ENCODE measurements around the gene NCOA3.

The NCOA3 gene

GRCh38 chr20:47557218-47557617 is 55.5 kb downstream of the NCOA3 start:
- no peak for TF ChIP-seq CTCF (IDR thresholded peaks at IDR 0.05; ENCODE audit: extremely low read depth, missing control alignments)
- DNase-seq (ENCODE audit: low spot score) = no peak

GRCh38 chr20:47557791-47558190 is 56.1 kb downstream of the NCOA3 start:
- no peak for TF ChIP-seq CTCF (IDR thresholded peaks at IDR 0.05; ENCODE audit: extremely low read depth, missing control alignments)
- no peak for DNase-seq (ENCODE audit: low spot score)

- DNase-seq (ENCODE audit: low spot score) = no peak
- no peak for TF ChIP-seq CTCF (IDR thresholded peaks at IDR 0.05; ENCODE audit: extremely low read depth, missing control alignments)
Observed at GRCh38 chr20:47558295-47559066, 56.8 kb downstream of the NCOA3 start.

- DNase-seq (ENCODE audit: low spot score) = no peak
- TF ChIP-seq CTCF (IDR thresholded peaks at IDR 0.05; ENCODE audit: extremely low read depth, missing control alignments) = no peak
Observed at GRCh38 chr20:47559141-47559540, 57.5 kb downstream of the NCOA3 start.

GRCh38 chr20:47561180-47561579 is 59.5 kb downstream of the NCOA3 start:
- no peak for DNase-seq (ENCODE audit: low spot score)
- no peak for TF ChIP-seq CTCF (IDR thresholded peaks at IDR 0.05; ENCODE audit: extremely low read depth, missing control alignments)

- no peak for DNase-seq (ENCODE audit: low spot score)
- TF ChIP-seq CTCF (IDR thresholded peaks at IDR 0.05; ENCODE audit: extremely low read depth, missing control alignments) = no peak
Observed at GRCh38 chr20:47561603-47562583, 60.2 kb downstream of the NCOA3 start.

- no peak for DNase-seq (ENCODE audit: low spot score)
Observed at GRCh38 chr20:47566269-47566668, 64.6 kb downstream of the NCOA3 start.

More at GRCh38 chr20:47566269-47566668, 64.6 kb downstream of the NCOA3 start:
- TF ChIP-seq CTCF (IDR thresholded peaks at IDR 0.05; ENCODE audit: extremely low read depth, missing control alignments) = no peak

All from GM20000 (cell line).